GM06990 (cell line): Measurements from ENCODE around the gene PACSIN1.

Experiments used
- DNase-seq: peaks from one replicate; pipeline ENCODE4 v3.0.0-alpha.2; 2011; ENCODE audit not compliant: insufficient read length; ENCODE audit errors: extremely low read depth
- H3K27me3 ChIP-seq: replicated peaks from 2 replicates; pipeline ENCODE4 v1.6.0; 2011; ENCODE audit warnings: low read length; ENCODE audit not compliant: control insufficient read depth, insufficient read depth
- H3K36me3 ChIP-seq: 2 replicates; pipeline ENCODE4 v1.5.1; 2011; ENCODE audit warnings: low read length; ENCODE audit not compliant: control insufficient read depth, insufficient read depth
- H3K4me3 ChIP-seq: replicated peaks from 2 replicates; pipeline ENCODE4 v1.5.1; 2011; ENCODE audit warnings: low read depth, mild to moderate bottlenecking, control low read depth, low read length
- TF ChIP-seq, protein P1 (sequence below): IDR thresholded peaks from 2 replicates; pipeline ENCODE4 v1.5.1; 2011; ENCODE audit warnings: low read length, control low read depth, mild to moderate bottlenecking, inconsistent platforms; ENCODE audit not compliant: insufficient read depth, poor library complexity, severe bottlenecking

Gene PACSIN1

DNA sequence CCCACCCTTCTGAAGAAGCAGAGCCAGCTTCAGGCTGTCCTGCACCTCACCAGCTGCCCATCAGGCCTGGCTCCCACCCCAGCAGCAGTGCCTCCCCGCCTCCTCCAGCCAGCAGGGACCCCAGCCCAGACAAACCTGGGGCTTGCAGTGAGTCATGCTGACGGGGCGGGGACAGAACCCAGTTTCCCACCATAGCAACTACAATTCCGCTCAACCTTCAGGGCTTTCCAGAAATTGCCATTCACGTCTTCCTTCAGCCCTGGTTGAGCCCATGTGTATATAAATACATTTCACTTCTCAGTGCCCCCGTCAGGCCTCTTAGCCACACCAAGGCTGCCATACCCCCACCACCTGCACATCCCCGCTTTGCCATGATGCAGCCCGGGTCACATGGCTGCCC, 85.8 kb downstream of the PACSIN1 start:
- no peaks in the 10 kb centered on the region; the same call in 1 of the 2 replicates for H3K27me3 ChIP-seq
- DNase-seq, result no peak
- no peaks in the 10 kb centered on the region for H3K36me3 ChIP-seq
- H3K4me3 ChIP-seq, result no peak overlapping the region
- TF ChIP-seq, protein P1, sequence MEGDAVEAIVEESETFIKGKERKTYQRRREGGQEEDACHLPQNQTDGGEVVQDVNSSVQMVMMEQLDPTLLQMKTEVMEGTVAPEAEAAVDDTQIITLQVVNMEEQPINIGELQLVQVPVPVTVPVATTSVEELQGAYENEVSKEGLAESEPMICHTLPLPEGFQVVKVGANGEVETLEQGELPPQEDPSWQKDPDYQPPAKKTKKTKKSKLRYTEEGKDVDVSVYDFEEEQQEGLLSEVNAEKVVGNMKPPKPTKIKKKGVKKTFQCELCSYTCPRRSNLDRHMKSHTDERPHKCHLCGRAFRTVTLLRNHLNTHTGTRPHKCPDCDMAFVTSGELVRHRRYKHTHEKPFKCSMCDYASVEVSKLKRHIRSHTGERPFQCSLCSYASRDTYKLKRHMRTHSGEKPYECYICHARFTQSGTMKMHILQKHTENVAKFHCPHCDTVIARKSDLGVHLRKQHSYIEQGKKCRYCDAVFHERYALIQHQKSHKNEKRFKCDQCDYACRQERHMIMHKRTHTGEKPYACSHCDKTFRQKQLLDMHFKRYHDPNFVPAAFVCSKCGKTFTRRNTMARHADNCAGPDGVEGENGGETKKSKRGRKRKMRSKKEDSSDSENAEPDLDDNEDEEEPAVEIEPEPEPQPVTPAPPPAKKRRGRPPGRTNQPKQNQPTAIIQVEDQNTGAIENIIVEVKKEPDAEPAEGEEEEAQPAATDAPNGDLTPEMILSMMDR, result no peak

GRCh38 chr6:34552620-34553019, 86.7 kb downstream of the PACSIN1 start:
- TF ChIP-seq, protein P1, result no peak
- Histone ChIP-seq H3K4me3 (no peak overlapping the region), H3K36me3 (no peaks in the 10 kb centered on the region), H3K27me3 (no peaks in the 10 kb centered on the region; the same call in 1 of the 2 replicates)
- no peak for DNase-seq

- no peak overlapping the region for H3K4me3 ChIP-seq
- no peak for DNase-seq
- no peaks in the 10 kb centered on the region; the same call in 1 of the 2 replicates for H3K27me3 ChIP-seq
- TF ChIP-seq, protein P1, result no peak
- H3K36me3 ChIP-seq, result no peaks in the 10 kb centered on the region
Measured at GRCh38 chr6:34553146-34553545, 87.3 kb downstream of the PACSIN1 start.

GRCh38 chr6:34553750-34554149, 87.9 kb downstream of the PACSIN1 start:
- Histone ChIP-seq H3K36me3 (no peaks in the 10 kb centered on the region), H3K27me3 (no peaks in the 10 kb centered on the region; the same call in 1 of the 2 replicates), H3K4me3 (no peak overlapping the region)
- TF ChIP-seq, protein P1, result no peak
- DNase-seq, result no peak

GRCh38 chr6:34554291-34555006, 88.6 kb downstream of the PACSIN1 start:
- TF ChIP-seq, protein P1, result no peak
- H3K36me3 ChIP-seq, result no peaks in the 10 kb centered on the region
- no peak overlapping the region for H3K4me3 ChIP-seq

DNA sequence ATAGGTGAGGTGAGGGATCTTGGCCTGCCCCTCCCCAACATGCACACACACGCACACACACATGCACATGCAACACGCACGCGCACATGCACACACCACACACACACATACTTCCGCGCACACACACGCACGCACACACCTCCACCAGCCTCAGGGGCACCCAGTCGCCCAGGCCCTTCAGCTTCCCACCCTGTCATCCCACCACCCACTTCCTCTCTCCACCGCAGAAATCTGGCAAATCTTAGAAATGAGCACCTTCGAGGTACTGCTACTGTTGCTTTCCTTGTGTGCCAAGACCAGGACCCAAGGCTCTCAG, 89.1 kb downstream of the PACSIN1 start:
- H3K27me3 ChIP-seq, result no peaks in the 10 kb centered on the region; the same call in 1 of the 2 replicates
- no peak overlapping the region for H3K4me3 ChIP-seq
- DNase-seq, result no peak
- TF ChIP-seq, protein P1, result no peak
- no peaks in the 10 kb centered on the region for H3K36me3 ChIP-seq

More at GRCh38 chr6:34554291-34555006, 88.6 kb downstream of the PACSIN1 start:
- no peak for DNase-seq
- no peaks in the 10 kb centered on the region; the same call in 1 of the 2 replicates for H3K27me3 ChIP-seq
